ES-I3 (cell line): ENCODE data around the gene FBXL4.

Source experiments
- H3K36me3 ChIP-seq: 2 replicates; pipeline ENCODE4 v1.6.1; 2013; ENCODE audit warnings: mild to moderate bottlenecking, low read length, control low read depth, moderate library complexity; ENCODE audit not compliant: insufficient read depth
- H3K4me1 ChIP-seq: 2 replicates; pipeline ENCODE4 v1.6.1; 2013; ENCODE audit warnings: mild to moderate bottlenecking, control low read depth, low read length; ENCODE audit not compliant: insufficient read depth
- H3K9ac ChIP-seq: 2 replicates; pipeline ENCODE4 v1.6.1; 2013; ENCODE audit warnings: low read depth, mild to moderate bottlenecking, low read length, moderate library complexity
- H3K9me3 ChIP-seq: 2 replicates; pipeline ENCODE4 v1.6.1; 2013; ENCODE audit warnings: mild to moderate bottlenecking, low read length, moderate library complexity; ENCODE audit not compliant: control insufficient read depth, insufficient read depth

Gene FBXL4

DNA sequence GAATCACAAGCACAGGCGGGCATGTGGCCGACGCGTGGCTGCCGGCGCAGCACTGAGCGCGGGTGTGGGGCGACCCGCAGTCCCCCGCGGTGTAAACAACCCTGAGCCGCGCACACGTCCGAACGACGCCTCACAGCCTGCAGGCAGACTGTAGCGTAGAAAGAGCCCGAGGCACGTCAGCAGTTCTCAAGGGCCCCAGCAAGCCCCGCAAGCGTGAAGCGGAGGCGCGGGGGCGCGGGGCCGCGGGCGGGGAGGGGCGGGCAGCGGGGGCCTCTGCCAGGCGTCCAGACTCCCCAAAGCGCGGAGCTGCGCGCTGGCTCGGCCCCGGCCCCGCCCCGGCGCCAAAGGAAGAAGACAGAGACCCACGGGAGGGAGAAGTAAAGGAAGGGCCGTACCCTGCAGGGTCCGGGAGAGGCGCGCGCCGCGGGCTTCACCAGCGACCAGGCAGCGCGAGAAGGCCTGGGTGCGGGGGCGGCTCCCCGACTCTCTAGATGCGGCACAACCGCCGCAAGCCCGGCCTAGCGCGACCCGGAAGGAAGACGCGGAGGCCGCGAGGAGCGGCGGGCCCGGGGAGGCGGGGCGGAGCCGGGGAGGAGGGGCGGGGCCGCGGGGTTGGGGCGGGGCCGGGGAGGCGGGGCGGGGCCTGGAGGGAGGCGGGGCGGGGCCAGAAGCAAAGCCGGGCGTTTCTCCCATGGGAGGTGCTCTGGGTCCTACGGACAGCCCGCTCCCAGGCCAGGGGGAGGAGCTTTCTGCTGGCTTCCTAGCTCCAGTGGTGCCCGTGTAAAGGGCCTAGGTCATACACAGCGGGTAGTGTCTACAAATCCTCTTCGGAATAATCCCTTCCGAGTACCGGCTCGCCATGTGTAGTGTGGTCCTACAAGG, at the start of gene FBXL4:
FBXL4 (minus strand) TSS at position 536 of the 882 bp plus-strand sequence. CDS start 20,958 bp downstream, outside the sequence.
- Histone ChIP-seq H3K4me1 (no peaks in the 10 kb centered on the region), H3K36me3 (no peaks in the 10 kb centered on the region), H3K9ac (peak within 1 kb of the TSS; percentile 54), H3K9me3 (peaks cover 3% of the 10 kb centered on the region; the same call in 1 of the 2 replicates)

DNA sequence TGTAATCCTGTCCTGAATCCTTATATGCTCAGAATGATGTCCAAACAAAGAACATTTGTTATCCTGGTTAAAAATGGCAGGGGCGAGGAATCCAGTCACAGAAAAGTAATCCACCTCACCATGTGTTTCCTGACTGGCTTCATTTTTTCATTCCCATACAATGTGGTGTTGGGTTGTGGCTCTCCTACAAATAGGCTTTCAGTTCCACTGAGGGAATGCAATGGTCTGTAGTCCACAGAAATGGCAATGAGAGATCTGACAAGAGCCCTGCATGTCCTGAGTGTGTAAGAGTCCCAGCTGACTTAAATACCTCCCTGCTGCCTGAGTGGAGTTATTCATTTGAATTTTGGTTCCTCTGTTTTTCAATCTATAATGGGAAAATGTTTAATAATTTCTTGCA, 47.4 kb upstream of the FBXL4 start:
- Histone ChIP-seq H3K4me1 (no peaks in the 10 kb centered on the region), H3K9ac (no peak overlapping the region), H3K9me3 (no peaks in the 10 kb centered on the region; the same call in 1 of the 2 replicates), H3K36me3 (no peaks in the 10 kb centered on the region; the same call in 1 of the 2 replicates)

- H3K4me1 ChIP-seq = no peaks in the 10 kb centered on the region
- H3K36me3 ChIP-seq = no peaks in the 10 kb centered on the region
- no peak overlapping the region for H3K9ac ChIP-seq
- H3K9me3 ChIP-seq = no peaks in the 10 kb centered on the region; the same call in 1 of the 2 replicates
Observed at GRCh38 chr6:98992535-98992934, 44.8 kb upstream of the FBXL4 start.

DNA sequence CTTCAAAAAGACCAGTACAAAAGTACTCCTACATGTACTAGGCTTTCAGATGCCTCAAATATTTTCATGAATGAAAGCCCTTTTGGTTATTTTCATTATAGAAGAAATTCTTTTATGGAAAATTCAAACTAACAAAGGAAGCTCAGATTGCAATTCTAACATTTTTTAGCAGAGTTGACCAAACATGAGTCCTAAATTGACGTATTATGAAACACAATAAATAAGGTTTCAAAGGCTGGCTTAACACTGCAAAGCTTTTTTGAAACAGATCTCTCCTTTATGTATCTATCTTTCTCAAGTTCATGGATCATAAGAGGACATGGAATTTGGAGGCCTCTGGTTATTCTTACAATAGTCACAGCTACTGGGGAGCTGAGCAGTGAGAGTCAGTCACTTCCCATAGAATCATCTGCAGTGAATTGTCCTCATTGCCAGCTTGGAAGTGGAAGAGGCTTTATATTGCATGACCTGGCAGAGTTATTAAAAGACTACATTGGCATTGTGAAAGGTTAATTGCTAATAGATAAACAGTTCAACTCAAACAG, 38.4 kb upstream of the FBXL4 start:
- Histone ChIP-seq H3K4me1 (no peaks in the 10 kb centered on the region), H3K36me3 (no peaks in the 10 kb centered on the region), H3K9me3 (no peaks in the 10 kb centered on the region), H3K9ac (no peak overlapping the region)

GRCh38 chr6:98985391-98985790, 37.6 kb upstream of the FBXL4 start:
- H3K36me3 ChIP-seq = no peaks in the 10 kb centered on the region
- no peak overlapping the region for H3K9ac ChIP-seq
- H3K4me1 ChIP-seq = no peaks in the 10 kb centered on the region
- H3K9me3 ChIP-seq = no peaks in the 10 kb centered on the region

DNA sequence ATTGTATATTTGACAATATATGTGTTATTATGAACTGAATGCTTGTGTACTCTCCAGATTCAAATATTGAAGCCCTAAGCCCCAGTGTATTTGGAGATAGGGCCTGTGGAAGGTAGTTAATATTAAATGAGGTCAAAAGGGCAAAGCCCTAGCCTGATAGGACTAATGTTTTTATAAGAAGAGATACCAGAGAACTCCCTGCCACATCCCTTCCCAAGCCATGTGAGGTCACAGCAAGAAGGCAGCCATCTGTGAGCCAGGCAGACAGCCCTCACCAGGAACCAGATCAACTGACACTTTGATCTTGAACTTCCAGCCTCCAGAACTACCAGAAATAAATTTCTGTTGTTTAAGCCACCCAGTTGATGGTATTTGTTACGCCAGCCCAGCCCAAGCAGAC, 36.4 kb upstream of the FBXL4 start:
- no peak overlapping the region for H3K9ac ChIP-seq
- H3K4me1 ChIP-seq = no peaks in the 10 kb centered on the region
- H3K36me3 ChIP-seq = no peaks in the 10 kb centered on the region
- H3K9me3 ChIP-seq = no peaks in the 10 kb centered on the region

DNA sequence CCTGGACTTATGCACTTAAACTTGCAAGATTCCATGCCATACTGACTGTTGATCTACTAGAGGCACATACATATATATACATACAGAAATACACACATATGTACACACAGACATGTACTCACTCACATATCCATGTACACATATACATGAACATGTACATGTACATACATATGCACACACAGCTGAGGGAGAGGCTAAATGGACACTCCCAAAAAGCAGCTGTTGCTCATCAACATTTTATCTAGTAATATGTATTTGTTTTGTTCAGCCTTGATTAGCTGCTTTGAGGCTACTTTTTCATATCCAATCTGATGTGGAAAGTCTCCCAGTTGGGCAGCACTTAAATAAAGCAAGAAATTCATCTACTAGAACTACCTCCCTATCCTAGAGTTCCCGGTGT, 33.7 kb upstream of the FBXL4 start:
- no peaks in the 10 kb centered on the region for H3K9me3 ChIP-seq
- no peak overlapping the region for H3K9ac ChIP-seq
- peaks cover 6% of the 10 kb centered on the region; the same call in 1 of the 2 replicates for H3K4me1 ChIP-seq
- no peaks in the 10 kb centered on the region for H3K36me3 ChIP-seq

DNA sequence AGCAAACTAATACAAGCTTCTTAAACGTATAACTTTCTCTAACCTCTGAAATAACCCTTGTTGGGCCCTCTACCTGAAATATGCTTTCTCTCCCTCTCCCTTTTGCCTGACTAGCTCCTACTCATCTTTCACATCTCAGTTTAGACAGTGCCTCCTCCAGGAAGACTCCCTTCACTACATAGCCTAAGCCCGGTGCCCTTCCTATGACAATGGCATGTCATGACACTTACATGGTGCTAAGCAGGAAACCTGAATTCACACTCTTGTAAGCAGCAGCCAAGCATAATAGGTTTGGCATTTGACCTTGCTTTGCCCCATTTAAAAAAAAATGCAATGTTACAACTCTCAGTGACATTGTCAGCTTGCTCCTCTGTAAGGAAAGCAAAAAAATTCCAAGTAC, 33.1 kb upstream of the FBXL4 start:
- Histone ChIP-seq H3K36me3 (no peaks in the 10 kb centered on the region), H3K9ac (no peak overlapping the region), H3K4me1 (peaks cover 6% of the 10 kb centered on the region; the same call in 1 of the 2 replicates), H3K9me3 (no peaks in the 10 kb centered on the region)

DNA sequence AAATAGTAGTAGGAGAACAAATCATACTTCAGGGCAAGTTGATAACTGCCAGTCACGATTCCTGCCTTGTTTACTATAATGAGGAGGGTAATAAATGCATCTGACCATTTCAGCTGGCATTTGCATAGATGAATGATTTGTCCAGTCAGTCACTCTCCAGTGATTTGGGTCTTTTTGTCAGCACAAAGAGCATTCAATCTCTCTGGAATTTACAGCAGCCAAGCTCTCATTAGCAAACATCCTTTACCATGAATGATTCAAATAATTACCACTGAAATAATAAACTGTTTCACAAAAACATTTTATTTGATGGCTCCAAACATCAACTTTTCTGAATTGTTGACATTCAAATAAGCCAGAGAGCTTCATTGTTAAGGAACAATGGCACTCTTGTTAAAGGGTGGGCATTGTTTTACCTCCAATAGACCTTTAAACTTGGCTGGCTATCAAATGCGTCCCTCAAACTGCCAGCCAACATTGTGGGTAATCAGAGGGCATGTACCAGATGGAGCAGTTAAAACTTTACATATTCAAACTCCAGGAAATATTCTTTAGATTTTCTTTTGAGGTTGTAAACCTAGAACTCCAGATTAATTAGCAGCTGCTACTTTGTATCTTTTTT, 30.0 kb upstream of the FBXL4 start:
- Histone ChIP-seq H3K9ac (no peak overlapping the region), H3K4me1 (peaks cover 6% of the 10 kb centered on the region; the same call in 1 of the 2 replicates), H3K9me3 (no peaks in the 10 kb centered on the region), H3K36me3 (no peaks in the 10 kb centered on the region)

DNA sequence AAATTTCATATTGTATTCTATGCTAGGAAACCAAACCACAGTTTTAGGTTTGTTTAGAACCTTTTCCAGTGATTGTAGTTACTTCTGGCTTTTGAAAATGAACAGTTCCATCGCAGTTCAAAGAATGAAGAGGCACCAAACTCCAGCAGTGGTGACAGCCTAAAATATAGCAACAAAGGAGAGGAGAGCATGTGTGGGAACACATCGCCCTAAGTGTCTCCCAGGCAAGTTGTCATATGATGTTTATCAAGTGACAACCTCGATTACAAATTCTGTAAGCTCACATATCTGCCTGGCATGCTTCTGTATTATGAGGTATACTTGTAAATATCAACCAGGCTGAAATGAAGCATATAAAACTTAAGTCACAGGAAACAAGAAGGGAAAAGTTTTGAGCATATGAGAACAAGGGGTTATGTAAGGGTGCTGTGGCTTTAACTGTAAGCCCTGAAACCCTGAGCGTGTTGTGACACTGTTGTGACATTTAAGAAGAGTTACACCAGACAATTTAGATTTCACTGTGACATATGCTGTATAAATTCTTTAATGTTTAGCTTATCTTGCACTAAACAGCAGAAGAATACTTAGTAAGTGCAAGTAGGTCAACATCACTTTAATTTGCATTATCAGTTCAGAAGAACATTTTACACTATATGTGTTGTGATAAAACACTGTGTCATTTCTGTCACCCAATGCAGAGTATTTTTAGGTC, 29.1 kb upstream of the FBXL4 start:
- Histone ChIP-seq H3K9me3 (no peaks in the 10 kb centered on the region), H3K9ac (no peak overlapping the region), H3K36me3 (no peaks in the 10 kb centered on the region), H3K4me1 (peaks cover 6% of the 10 kb centered on the region; the same call in 1 of the 2 replicates)

DNA sequence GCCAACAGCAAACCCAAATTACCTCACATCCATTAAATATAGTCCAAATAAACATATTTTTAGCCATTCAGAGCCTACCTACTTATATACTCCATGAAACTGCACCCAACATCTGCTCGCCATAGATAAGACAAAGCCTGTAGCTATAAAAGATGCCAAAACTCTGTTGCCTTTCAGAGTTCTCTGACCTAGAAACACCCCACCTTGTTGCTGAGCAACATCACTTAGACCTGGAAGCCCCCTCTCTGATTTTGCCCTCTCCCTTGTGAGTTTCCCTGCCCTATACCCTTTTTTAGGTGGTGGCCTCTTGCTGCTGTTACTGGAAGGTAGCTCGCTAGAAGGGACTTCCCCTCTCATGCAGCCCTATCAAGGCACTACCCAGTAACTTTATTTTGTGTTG, 27.7 kb upstream of the FBXL4 start:
- Histone ChIP-seq H3K4me1 (peaks cover 6% of the 10 kb centered on the region; the same call in 1 of the 2 replicates), H3K9ac (no peak overlapping the region), H3K36me3 (no peaks in the 10 kb centered on the region), H3K9me3 (no peaks in the 10 kb centered on the region)

GRCh38 chr6:98974309-98974708, 26.6 kb upstream of the FBXL4 start:
- no peaks in the 10 kb centered on the region for H3K36me3 ChIP-seq
- H3K9ac ChIP-seq = no peak overlapping the region
- no peaks in the 10 kb centered on the region for H3K9me3 ChIP-seq

DNA sequence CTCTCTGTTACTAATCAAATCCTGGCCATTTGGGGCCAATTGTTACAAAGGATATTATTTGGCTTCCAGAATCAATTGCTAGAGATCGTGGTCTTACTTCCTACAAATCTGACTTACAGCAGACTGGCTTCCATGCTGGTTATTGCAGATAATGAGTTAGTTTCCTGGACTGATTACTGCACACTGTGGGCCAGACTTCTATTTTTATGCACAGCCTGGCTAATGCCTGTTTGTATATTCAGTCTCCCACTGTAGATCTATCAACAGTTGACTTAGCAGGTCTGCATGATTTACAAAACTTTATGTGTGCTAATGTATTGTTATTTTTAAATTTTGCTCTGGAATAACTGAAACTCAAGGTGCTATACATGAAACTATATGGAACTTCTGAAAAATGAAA, 25.8 kb upstream of the FBXL4 start:
- peaks cover 6% of the 10 kb centered on the region; the same call in 1 of the 2 replicates for H3K4me1 ChIP-seq
- H3K9me3 ChIP-seq = no peaks in the 10 kb centered on the region
- no peaks in the 10 kb centered on the region for H3K36me3 ChIP-seq
- no peak overlapping the region for H3K9ac ChIP-seq

More at GRCh38 chr6:98974309-98974708, 26.6 kb upstream of the FBXL4 start:
- peaks cover 6% of the 10 kb centered on the region; the same call in 1 of the 2 replicates for H3K4me1 ChIP-seq

DNA sequence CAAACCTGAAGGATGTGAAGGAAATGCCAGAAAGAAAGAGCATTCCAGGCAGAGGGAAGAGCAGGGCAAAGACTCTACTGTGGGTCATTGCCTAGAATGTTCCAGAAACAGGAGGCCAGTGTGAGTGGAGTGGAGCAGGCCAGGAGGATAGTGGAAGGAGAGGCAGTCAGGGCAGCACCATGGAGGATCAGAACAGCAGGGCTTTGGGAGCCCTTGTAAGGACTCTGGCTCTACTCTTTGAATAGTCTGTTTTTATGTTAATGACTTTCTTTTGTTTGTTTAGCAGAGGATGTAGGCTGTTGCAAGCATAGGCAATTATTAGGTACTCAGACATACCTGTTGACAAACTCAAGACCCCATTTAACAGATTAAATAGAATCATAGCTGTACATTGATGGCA, 23.6 kb upstream of the FBXL4 start:
- H3K36me3 ChIP-seq = no peaks in the 10 kb centered on the region
- no peaks in the 10 kb centered on the region for H3K4me1 ChIP-seq
- no peak overlapping the region for H3K9ac ChIP-seq
- 0 out of 2 replicates have a peak, but pooled peaks cover 2% of the 10 kb centered on the region for H3K9me3 ChIP-seq
